Bronchial epithelial cell (primary cell): ENCODE measurements around the gene TAS2R8. TPM values are rescaled to one million over a fixed set of nuclear protein-coding genes. Genes with fewer than 3 reads are reported as not detected.

Source experiments
- DNase-seq: peaks from one replicate; pipeline ENCODE4 v3.0.0-alpha.2; 2010; ENCODE audit warnings: low read depth
- FAIRE-seq: peaks from 2 replicates; lab custom pipeline; 2011; peaks lifted over from hg19 to GRCh38; lab: Jason Lieb, UNC
- H3K27me3 ChIP-seq: 2 replicates; pipeline ENCODE4 v1.5.1; 2011; ENCODE audit warnings: low read length; ENCODE audit not compliant: control insufficient read depth, insufficient read depth
- H3K36me3 ChIP-seq: 2 replicates; pipeline ENCODE4 v1.5.1; 2011; ENCODE audit warnings: low read length; ENCODE audit not compliant: control insufficient read depth, insufficient read depth
- H3K4me3 ChIP-seq: 2 replicates; pipeline ENCODE4 v1.5.1; 2011; ENCODE audit warnings: mild to moderate bottlenecking, low read depth, low read length, control low read depth
- CTCF ChIP-seq: IDR thresholded peaks from 2 replicates; pipeline ENCODE4 v1.5.1; 2011; ENCODE audit warnings: mild to moderate bottlenecking, moderate library complexity, low read length, control low read depth, inconsistent platforms; ENCODE audit not compliant: insufficient read depth, severe bottlenecking
- total RNA-seq: library from RNA; depleted of rRNA; stranded (reverse); fragments of >200 nt; gene quantifications from 2 replicates; pipeline ENCODE4 v1.2.1, GENCODE V29; 2014

Gene TAS2R8
- total RNA-seq, 1 donor from 2014 or later, result not detected

- no peak overlapping the region for H3K4me3 ChIP-seq
- no peaks in the 10 kb centered on the region for H3K36me3 ChIP-seq
- no peak for FAIRE-seq
- H3K27me3 ChIP-seq, result no peaks in the 10 kb centered on the region
- no peak for TF ChIP-seq CTCF
- DNase-seq, result no peak
These were observed 40.7 kb upstream of the TAS2R8 start for GRCh38 chr12:10847744-10848143.

GRCh38 chr12:10842862-10843261 lies 35.8 kb upstream of the TAS2R8 start:
- no peaks in the 10 kb centered on the region for H3K36me3 ChIP-seq
- H3K4me3 ChIP-seq, result no peak overlapping the region
- FAIRE-seq (no peak), DNase-seq (no peak)
- no peaks in the 10 kb centered on the region for H3K27me3 ChIP-seq
- TF ChIP-seq CTCF, result no peak

- DNase-seq (no peak), FAIRE-seq (no peak)
- TF ChIP-seq CTCF, result no peak
- Histone ChIP-seq H3K4me3 (no peak overlapping the region), H3K27me3 (no peaks in the 10 kb centered on the region), H3K36me3 (no peaks in the 10 kb centered on the region)
These were observed 31.4 kb upstream of the TAS2R8 start for GRCh38 chr12:10838461-10838860.

GRCh38 chr12:10829994-10830393 lies 22.9 kb upstream of the TAS2R8 start:
- H3K27me3 ChIP-seq, result no peaks in the 10 kb centered on the region
- no peak for TF ChIP-seq CTCF
- FAIRE-seq, result no peak

GRCh38 chr12:10826258-10826657 lies 19.2 kb upstream of the TAS2R8 start, which contains the start of gene TAS2R10:
Gene TAS2R10, minus strand, starts transcription at chr12:10826358. Its CDS starts 89 bp downstream, at chr12:10826269.
- DNase-seq, result no peak
- no peak for FAIRE-seq
- no peak for TF ChIP-seq CTCF
- Histone ChIP-seq H3K36me3 (no peaks in the 10 kb centered on the region), H3K27me3 (no peaks in the 10 kb centered on the region), H3K4me3 (no peak within 1 kb of the TSS)

More at GRCh38 chr12:10829994-10830393, 22.9 kb upstream of the TAS2R8 start:
- Histone ChIP-seq H3K36me3 (no peaks in the 10 kb centered on the region), H3K4me3 (no peak overlapping the region)
- no peak for DNase-seq

GRCh38 chr12:10824957-10825356 lies 17.9 kb upstream of the TAS2R8 start:
- H3K36me3 ChIP-seq, result no peaks in the 10 kb centered on the region
- H3K4me3 ChIP-seq, result no peak overlapping the region
- DNase-seq (no peak), FAIRE-seq (no peak)
- no peak for TF ChIP-seq CTCF
- H3K27me3 ChIP-seq, result no peaks in the 10 kb centered on the region
